Measurements from ENCODE around the gene SLX4IP.

SLX4IP gene

GRCh38 chr20:10430000-10430466 is 5.1 kb upstream of the SLX4IP start:
- no peak overlapping the region for H3K4me3 ChIP-seq (ENCODE audit: low read depth, low read length)
- TF ChIP-seq, protein P1, sequence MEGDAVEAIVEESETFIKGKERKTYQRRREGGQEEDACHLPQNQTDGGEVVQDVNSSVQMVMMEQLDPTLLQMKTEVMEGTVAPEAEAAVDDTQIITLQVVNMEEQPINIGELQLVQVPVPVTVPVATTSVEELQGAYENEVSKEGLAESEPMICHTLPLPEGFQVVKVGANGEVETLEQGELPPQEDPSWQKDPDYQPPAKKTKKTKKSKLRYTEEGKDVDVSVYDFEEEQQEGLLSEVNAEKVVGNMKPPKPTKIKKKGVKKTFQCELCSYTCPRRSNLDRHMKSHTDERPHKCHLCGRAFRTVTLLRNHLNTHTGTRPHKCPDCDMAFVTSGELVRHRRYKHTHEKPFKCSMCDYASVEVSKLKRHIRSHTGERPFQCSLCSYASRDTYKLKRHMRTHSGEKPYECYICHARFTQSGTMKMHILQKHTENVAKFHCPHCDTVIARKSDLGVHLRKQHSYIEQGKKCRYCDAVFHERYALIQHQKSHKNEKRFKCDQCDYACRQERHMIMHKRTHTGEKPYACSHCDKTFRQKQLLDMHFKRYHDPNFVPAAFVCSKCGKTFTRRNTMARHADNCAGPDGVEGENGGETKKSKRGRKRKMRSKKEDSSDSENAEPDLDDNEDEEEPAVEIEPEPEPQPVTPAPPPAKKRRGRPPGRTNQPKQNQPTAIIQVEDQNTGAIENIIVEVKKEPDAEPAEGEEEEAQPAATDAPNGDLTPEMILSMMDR (IDR thresholded peaks at IDR 0.05; ENCODE audit: insufficient read depth, low read depth, low read length, missing control alignments) = no peak
- DNase-seq (ENCODE audit: low read depth) = no peak

- no peak overlapping the region for H3K4me3 ChIP-seq (ENCODE audit: low read depth, low read length)
- TF ChIP-seq, protein P1 (IDR thresholded peaks at IDR 0.05; ENCODE audit: insufficient read depth, low read depth, low read length, missing control alignments) = no peak
- peak; percentile 54 for DNase-seq (ENCODE audit: low read depth)
Measured at GRCh38 chr20:10430704-10431103, 4.4 kb upstream of the SLX4IP start.

GRCh38 chr20:10432079-10432478 is 3.0 kb upstream of the SLX4IP start:
- TF ChIP-seq, protein P1 (IDR thresholded peaks at IDR 0.05; ENCODE audit: insufficient read depth, low read depth, low read length, missing control alignments) = no peak
- no peak overlapping the region for H3K4me3 ChIP-seq (ENCODE audit: low read depth, low read length)
- DNase-seq (ENCODE audit: low read depth) = no peak

DNA sequence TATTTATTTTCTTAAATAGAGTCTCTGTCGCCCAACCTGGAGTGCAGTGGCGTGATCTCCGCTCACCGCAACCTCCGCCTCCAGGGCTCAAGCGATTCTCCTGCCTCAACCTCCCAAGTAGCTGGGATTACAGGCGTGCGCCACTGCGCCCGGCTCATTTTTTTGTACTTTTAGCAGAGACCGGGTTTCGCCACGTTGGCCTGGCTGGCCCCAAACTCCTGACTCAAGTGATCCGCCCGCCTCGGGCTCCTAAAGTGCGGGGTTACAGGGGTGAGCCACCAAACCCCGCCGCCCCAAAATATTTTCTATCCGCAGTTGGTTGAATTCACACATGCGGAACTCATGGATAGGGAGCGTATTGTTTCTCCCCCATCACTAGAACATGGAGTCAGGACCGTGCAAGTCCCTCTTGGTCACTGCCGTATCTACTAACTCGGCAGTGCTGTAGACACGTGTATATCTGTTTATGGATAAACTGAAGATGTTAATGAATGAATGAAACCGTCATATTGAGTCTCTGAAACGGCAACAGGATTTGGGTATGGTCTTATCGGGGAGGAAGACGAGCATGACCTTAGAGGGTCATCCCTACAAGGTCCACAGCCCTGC is 2.0 kb upstream of the SLX4IP start:
- peak; percentile 23 for DNase-seq (ENCODE audit: low read depth)
- peak overlapping the region; percentile 59 for H3K4me3 ChIP-seq (ENCODE audit: low read depth, low read length)
- TF ChIP-seq, protein P1 (IDR thresholded peaks at IDR 0.05; ENCODE audit: insufficient read depth, low read depth, low read length, missing control alignments) = no peak

GRCh38 chr20:10433623-10434466 is 1.3 kb upstream of the SLX4IP start, which contains the start of gene MKKS:
Gene MKKS (minus strand): TSS chr20:10434222. CDS start chr20:10413514, 20,708 bp downstream.
- DNase-seq (ENCODE audit: low read depth) = peak; percentile 95
- TF ChIP-seq, protein P1 (IDR thresholded peaks at IDR 0.05; ENCODE audit: insufficient read depth, low read depth, low read length, missing control alignments) = no peak
- peak within 1 kb of the TSS; percentile 59 for H3K4me3 ChIP-seq (ENCODE audit: low read depth, low read length)

DNA sequence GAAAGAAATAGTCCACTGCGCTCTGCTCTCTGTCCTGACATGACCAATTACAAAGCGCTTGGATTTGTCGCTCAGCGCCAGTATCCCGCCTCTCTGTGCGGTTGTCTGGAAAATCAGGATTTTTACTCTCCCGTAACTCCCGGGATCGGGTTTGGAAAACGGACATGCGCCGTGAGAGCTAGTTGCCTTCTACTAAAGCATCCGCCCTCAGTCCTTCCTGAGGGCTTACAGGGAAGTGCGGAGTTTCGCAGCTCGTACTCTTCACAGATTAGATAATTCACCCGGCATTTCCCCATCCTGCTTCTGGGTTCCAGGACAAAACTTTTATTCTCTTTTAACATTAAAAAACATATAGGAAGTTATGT is 656 bp upstream of the SLX4IP start:
- TF ChIP-seq, protein P1 (IDR thresholded peaks at IDR 0.05; ENCODE audit: insufficient read depth, low read depth, low read length, missing control alignments) = no peak
- peak overlapping the region; percentile 59 for H3K4me3 ChIP-seq (ENCODE audit: low read depth, low read length)
- DNase-seq (ENCODE audit: low read depth) = peak; percentile 96

All from GM12865 (cell line).